NCI-H1436 (cell line): ENCODE data around the gene AP3S1.
A peak's percentile ranks its signal among the peaks of the same experiment; 100 is the strongest.
"Not testable (repeated sequence)": the region's sequence is repeated elsewhere in the genome, so short reads cannot be mapped to it uniquely, and the experiment has no call there.

Experiments used
- DNase-seq: peaks from one replicate; lab custom pipeline; 2025; lab: John Stamatoyannopoulos, UW

AP3S1 gene

GRCh38 chr5:115873392-115873791 is 31.7 kb downstream of the AP3S1 start:
- peak; percentile 3 for DNase-seq

DNA sequence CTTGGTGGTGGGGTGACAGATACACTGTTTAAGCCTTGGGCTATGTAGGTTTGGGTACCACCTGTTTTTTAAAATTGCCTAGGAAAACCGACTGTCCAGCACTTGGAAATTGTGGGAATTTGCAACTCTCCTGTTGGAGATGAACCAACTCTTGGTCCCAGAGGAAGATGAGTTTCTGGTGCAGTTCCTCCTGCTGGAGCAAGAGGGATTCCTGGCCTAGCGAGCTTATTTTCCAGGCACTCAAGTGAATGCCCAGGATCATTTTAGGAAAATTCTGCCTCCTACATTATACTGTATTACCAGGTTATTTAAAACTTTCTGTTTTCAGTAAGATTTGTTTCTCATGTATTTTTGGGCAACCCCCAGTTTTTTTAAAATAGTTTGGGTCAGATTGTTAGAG is 33.7 kb downstream of the AP3S1 start:
- DNase-seq = no peak

- DNase-seq = not testable (repeated sequence)
These were observed 35.6 kb downstream of the AP3S1 start for GRCh38 chr5:115877342-115877741.

DNA sequence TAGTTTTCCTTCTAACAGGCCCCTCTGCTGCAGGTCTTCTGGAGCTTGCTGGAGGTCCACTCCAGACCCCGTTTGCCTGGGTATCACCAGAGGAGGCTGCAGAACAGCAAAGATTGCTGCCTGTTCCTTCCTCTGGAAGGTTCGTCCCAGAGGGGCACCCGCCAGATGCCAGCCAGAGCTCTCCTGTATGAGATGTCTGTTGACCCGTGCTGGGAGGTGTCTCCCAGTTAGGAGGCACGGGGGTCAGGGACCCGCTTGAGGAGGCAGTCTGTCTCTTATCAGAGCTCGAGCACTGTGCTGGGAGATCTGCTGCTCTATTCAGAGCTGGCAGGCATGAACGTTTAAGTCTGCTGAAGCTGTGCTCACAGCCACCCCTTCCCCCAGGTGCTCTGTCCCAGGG is 40.7 kb downstream of the AP3S1 start:
- not testable (repeated sequence) for DNase-seq

DNA sequence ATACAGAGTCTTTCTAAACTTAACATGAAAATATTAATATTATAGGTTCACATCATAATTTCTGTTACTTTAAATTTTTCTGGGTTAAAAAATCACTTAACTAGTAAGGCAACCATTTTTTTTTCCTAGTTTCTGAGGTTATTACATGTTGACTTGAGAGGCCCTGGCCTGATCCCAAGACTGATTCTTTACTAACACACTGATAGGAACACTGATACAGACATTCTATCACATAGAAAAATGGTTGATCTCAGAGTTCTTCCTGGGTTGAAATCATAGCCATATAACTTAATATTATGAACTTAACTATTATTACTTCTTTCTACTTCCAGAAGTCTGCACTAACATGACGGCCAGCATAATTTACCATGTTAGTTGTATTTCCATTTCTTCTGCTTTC is 43.0 kb downstream of the AP3S1 start:
- no peak for DNase-seq

- not testable (repeated sequence) for DNase-seq
These were observed 43.5 kb downstream of the AP3S1 start for GRCh38 chr5:115885208-115885607.

DNA sequence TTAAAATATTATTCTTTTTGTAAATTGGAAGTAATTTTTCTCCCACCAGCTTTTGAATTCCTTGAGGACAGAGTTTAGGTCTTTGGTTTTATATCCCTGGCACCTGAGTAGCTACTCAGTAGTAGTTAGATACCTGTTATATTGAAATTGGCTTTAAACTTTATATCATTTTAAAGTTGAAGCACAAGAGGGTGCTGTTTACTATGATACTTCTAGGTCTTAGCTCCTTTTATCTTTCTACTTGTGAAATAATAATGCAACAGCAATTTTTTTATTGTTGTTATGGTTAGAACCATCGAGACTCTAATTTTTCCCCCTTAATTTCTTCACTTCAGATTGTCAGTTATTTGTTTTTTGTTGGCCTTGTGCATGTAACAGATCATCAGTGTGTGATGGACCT is 46.3 kb downstream of the AP3S1 start:
- DNase-seq = no peak

GRCh38 chr5:115892021-115892420 is 50.3 kb downstream of the AP3S1 start:
- no peak for DNase-seq

DNA sequence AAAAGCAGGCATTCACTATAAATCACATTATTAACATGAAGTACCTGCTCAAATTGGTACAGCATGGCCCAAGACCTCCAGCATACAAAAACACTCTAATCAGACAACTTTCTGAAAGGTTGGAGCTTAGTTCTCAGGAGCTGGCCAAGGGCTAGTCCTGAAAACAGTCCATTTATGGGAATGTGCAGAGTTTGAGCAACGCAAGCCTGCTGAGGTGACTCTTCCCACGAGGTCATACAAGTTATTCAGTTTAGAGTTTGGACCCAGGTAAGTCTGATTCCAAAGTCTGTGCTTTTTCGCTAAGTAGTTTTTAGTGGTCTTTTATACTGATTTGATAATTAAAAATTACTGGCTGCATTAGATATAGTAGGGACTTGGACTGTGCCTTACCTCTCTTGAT is 52.6 kb downstream of the AP3S1 start:
- DNase-seq = no peak

- no peak for DNase-seq
These were observed 54.1 kb downstream of the AP3S1 start for GRCh38 chr5:115895821-115896220.

DNA sequence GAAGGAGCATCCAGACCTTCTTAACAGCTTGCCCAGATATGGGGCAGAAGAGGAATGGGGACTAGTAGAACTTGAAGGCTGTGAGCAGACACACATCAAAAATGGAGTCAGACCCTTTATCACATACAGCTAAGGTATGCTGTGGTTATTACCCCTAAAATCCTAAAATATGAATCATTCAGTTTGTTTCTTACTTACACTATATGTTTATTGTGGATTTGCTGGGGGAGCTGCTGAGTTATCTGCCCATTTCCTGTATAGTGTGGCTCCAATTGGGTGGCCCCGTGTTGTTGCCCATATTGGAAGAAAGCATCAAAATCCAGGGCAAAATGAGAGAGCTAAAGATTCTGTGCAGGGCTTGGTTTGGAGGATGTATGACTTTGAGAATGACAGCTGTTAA is 56.9 kb downstream of the AP3S1 start:
- DNase-seq = no peak

GRCh38 chr5:115907177-115907576 is 65.4 kb downstream of the AP3S1 start:
- DNase-seq = no peak

DNA sequence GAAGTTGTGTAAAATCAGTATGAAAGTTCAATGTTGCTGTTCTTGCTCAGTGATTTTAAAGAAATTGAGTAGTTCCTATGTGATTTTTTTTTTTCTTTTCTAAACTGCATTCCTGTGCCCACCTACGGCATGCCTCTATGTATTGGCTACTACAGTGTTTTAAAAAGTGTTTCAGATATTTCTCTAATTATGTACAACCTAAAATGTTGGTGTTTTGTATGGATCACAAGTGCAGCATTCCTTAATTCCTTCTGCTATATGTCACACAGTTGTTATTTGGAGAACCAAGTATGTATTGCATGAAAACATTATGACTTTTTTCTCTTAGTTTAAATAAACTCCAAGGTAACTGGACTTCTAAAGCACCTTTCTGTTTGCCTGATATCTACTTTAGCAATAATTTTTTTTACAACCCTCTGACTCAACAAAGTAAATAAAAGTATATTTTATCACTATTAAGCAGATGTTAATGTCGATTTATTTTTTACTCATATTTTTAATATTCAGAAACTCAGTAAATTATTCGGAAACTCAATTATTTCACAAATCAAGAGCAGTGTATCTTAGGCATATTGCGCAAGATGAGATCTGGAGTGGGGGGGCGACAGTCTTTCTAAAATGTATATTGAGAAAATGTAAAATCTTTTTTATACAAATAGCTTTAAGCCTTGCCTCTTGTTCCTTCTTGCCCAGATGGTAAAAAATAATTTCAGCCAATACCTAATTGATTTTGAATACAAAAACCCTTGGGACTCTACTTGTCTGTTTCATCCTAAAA is 72.1 kb downstream of the AP3S1 start:
- DNase-seq = not testable (repeated sequence)

DNA sequence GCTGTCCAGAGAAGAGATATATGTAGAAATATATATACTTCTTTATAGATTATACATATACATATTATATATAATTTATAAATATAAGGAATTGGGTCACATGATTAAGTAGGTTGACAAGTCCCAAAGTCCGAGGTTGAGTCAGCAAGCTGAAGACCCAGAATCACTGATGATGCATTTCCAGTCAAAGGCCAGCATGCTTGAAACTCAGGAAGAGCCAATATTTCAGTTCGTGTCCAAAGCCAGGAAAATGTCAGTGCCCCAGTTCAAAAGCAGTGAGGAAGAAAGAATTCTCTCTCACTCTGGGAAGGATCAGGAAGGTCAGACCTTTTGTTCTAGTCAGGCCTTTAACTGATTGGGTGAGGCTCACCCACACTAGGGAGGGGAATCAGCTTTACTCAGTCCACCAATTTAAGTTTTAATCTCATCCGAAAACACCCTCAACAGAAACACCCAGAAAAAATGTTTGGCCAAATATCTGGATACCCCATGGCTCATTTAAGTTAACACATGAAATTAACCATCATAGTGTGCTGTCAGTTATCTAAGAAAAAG is 78.5 kb downstream of the AP3S1 start:
- DNase-seq = no peak

DNA sequence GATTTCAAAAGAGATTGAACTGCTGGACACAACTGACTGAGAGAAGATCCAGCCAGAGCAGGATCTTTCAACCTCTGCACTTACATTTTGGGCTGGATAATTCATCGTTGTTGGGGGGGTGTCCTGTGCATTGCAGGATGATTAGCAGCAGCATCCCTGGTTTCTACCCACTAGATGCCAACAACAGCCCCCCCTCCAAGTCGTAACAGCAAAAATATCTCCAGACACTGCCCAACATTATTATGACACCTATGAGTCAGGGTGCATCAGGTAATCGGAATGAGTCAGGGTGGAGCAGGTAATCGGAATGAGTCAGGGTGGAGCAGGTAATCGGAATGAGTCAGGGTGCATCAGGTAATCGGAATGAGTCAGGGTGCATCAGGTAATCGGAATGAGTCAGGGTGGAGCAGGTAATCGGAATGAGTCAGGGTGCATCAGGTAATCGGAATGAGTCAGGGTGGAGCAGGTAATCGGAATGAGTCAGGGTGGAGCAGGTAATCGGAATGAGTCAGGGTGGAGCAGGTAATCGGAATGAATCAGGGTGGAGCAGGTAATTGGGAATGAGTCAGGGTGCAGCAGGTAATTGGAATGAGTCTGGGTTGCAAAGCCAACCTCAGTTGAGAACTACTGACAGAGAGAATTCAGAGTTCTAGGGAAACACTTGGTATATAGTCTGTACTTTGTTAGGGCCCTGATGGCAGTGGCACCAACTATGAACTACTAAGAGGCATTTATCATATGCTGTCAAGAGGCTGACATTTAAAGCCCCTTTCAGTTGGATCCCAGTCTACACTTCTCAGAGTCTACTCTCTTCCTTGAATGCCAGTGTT is 87.1 kb downstream of the AP3S1 start:
- DNase-seq = not testable (repeated sequence)

- DNase-seq = not testable (repeated sequence)
These were observed 88.4 kb downstream of the AP3S1 start for GRCh38 chr5:115930171-115930570.

GRCh38 chr5:115930630-115931337 is 89.0 kb downstream of the AP3S1 start:
- no peak for DNase-seq

DNA sequence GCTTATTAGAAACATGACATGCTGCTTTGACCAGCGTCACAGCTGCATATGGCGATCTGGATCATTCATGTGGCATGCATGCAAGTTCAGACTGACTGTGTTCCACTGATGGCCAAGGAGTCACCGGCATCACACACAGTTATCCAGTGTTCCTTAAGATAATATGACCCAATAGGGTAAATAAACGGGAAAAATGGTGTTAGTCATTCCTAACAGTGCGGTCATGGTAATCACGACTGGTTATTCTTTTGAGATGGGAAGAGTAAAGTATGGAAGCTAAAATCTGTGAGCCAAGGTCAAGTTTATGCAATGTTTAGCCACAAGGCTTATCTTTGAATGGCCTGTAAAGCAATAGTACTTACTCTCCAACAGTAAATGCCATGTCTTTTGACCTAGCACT is 91.3 kb downstream of the AP3S1 start:
- DNase-seq = no peak

DNA sequence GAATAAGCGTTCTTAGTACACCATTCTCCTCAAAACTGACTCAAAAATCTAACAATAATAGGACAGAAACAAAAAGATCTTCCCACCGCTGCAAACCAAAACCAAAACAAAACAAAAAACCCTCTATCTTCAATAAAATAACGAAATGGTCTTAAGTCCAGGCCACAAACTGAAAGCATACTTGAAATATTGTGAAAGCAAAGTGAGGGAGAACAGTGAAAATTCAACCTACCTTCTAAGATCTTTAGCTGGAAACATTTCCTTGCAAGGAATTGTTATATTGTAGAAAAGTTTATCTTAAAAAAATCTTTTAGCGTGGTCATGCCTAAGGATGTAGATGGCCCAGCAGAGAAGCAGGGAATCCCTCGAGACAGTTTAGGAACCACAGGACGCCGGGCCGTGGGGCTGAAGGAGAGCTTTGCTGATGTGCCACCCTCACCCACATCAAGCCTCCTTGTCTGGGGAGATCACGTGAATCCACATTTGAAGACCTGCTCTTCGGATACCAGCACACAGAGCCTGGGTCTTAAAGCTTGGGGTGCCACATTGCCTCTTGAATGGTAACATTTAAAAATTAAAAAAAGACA is 92.7 kb downstream of the AP3S1 start:
- DNase-seq = no peak

GRCh38 chr5:115936031-115936430 is 94.3 kb downstream of the AP3S1 start:
- DNase-seq = no peak

GRCh38 chr5:115939059-115939458 is 97.3 kb downstream of the AP3S1 start:
- no peak for DNase-seq
